Jurkat, Clone E6-1 (cell line): ENCODE data around the gene CRYBB2.
"Not testable (repeated sequence)": the region's sequence is repeated elsewhere in the genome, so short reads cannot be mapped to it uniquely, and the experiment has no call there.

Source experiments
- DNase-seq: peaks from one replicate; pipeline ENCODE4 v3.0.0-alpha.2; 2011; ENCODE audit warnings: low read depth, low spot score
- H3K4me3 ChIP-seq: 2 replicates; pipeline ENCODE4 v1.5.1; 2011; ENCODE audit warnings: mild to moderate bottlenecking, low read length, control low read depth, moderate library complexity

CRYBB2 gene

GRCh38 chr22:25196326-25196725 is 23.1 kb upstream of the CRYBB2 start:
- H3K4me3 ChIP-seq: no peak overlapping the region
- DNase-seq: no peak

DNA sequence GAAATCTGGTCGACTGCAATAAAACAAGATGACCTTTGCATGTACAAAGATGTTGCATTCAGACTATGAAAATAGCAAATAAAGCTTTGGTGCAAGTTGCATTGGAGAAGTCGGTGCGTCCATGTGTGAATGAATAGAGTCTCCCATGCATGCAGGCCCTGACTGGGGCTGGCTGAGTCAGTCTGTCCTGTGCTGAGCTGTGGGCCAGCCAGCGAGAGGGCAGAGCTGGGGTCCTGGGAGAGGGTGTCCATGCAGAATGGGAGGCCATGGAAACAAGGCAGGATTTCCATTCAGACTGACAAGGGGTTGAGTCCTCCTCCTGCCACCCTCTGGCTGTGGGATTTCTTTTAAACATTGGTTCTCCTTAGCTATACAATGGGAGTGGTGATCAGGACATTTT is 22.1 kb upstream of the CRYBB2 start:
- no peak for DNase-seq
- no peak overlapping the region for H3K4me3 ChIP-seq

DNA sequence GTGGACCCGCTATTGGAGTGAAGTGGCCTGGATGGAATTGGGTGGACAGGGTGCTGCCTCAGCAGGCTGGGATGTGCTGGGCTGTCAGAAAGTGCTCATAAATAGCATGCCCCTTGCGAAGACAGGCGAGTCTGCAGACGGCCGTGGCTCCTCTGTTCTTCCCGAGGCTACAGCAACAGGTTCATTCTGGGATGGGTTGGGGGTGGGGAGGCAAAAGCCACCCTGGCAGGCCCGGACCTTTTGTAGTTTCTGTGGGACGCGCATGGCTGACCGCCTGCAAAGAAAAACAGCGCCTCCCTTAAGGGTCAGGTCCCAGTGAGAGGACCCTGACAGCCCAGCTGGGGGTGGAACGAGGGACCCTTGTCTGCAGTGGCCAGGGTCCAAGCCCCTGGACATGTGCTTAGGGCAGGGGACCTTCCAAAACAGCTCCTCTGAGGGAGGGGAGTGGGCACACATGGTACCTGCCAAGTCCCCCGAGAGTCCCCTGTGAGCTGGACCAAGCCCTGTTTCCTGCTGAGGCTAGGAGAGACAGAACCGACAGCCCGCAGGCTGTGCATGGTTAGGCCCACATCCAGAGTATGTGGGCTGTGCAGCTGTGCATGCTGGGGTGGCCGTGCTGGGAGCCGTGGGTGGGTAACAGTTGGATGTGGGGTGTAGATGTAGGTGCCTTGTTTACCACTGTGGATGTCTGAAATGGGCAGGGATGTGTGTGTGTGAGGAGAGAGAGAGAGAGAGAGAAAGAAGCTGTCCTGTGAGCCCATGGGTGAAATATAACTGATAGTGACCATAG is 19.5 kb upstream of the CRYBB2 start, which contains the start of gene CRYBB3:
Gene CRYBB3, plus strand, starts transcription at position 128 of the 790 bp plus-strand sequence. CDS start 1,539 bp downstream, outside the sequence.
- DNase-seq: no peak

DNA sequence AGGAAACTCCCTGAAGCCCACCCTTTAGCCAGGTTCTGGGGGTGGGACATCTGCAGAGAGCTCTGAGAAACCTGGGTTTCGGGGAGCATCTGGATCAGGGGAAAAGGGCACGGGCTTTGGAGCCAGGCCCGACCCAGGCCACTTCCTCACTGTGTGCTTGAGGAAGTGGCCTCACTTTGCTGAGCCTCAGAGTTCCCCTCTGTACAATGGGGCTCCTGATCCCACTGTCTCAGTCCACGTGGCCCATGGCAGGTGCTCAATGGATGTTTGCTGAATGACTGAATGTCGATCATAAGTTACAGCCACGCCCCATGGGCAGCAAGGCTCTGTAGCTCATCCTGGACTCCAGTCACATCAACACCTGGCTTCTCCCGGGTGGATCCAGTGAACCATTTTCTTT is 18.5 kb upstream of the CRYBB2 start:
- no peak for DNase-seq
- H3K4me3 ChIP-seq: no peak overlapping the region

More for the DNA sequence above, 19.5 kb upstream of the CRYBB2 start, which contains the start of gene CRYBB3:
- no peak within 1 kb of the TSS for H3K4me3 ChIP-seq

DNA sequence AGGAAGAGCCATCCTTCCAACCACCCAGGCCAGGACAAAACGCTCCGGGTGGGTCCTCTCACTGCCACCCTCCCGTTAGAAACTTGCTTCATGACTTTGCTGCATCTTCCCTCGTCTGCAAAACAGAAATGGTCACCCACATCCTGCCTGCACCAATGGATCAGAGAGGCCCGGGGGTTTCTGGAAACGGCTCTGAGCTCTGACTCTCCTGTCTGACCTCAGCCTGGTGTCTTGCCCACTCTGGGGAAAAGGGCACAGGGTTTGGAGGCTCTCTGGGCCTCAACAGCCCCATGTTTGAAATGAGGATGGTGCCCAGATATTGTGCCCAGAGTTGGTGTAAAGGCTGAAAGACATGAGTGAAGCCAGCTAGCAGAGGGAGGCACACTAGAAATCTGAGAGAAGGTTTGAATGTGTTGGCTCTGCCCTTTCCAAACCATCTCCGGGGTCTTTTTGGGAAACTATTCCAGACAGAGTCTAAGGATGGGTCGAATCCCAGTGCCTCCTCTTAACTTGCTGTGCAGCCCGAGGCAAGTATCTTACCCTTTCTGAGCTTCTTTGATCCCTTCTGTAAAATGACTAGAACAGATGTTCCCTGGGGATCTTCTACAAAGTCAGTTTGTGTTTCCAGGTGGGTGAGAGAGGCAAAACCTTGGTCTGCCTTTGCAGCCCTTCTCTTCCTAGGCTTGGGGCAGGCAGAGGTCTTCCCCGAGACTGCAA is 17.7 kb upstream of the CRYBB2 start:
- no peak overlapping the region for H3K4me3 ChIP-seq
- peak; percentile 10 for DNase-seq

DNA sequence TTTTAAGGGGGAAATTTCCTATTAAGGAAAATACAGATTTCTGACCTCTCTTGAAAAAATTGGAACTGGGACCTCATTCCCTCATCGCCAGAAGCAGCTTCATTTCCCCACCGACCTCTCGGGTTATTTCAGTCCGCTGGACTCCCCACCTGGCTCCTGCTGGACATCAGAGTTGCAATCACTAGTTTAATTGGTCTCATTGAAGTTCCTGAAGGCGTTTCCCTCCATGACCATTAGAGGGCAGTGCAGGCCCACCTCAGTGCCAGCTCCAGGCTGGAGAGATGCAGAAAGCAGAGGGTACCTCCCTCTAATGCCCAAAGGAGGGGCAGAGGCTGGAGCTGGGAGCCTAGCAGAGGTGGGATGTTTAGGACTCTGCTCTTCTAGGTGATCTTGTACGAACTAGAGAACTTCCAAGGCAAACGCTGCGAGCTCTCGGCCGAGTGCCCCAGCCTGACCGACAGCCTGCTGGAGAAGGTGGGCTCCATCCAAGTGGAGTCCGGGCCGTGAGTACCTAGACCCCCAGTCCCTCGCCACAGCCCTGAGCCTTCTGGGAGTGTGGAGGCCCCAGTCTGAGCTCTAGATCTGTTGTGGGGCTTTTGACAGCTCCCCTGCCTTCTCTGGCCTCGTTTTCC is 17.0 kb upstream of the CRYBB2 start:
- peak; percentile 29 for DNase-seq
- no peak overlapping the region for H3K4me3 ChIP-seq

DNA sequence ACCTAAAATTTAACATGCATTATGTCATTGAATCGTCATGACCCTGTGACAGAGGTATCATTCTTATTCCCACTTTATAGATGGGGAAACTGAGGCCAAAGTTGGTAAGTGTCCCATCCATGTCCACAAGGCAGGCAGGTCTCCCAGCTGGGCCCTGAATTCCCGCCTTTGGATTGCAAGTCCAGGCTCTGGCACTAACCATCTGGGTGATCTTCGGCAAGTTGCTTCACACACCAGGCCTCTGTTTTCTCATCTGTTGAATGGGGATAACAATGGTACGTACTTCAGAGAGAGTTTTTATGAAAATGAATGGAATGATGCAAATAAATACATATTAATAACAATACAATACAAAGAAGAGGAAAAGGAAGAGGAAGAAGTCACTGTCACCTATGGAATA is 16.4 kb upstream of the CRYBB2 start:
- H3K4me3 ChIP-seq: no peak overlapping the region
- DNase-seq: no peak

- H3K4me3 ChIP-seq, DNase-seq: not testable (repeated sequence)
These were observed 14.9 kb upstream of the CRYBB2 start for GRCh38 chr22:25204547-25204946.

DNA sequence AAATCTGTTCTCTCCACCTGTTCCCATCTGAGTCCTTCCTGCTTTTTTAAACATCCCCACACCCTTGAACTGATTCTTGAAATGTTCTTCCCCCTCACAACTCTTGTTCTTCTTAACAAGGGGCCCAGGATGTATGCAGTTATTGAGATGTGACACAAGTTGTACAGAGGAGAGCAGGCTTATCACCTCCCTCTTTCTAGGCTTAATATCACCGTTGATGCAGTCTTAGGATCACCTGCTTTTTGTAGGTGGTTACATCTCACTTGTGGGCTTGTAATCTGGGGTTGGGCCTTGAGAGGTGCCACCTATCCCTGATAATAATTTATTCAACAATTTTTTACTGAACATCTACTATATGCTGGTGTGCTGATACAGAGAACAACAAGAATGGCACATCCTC is 13.6 kb upstream of the CRYBB2 start:
- H3K4me3 ChIP-seq: no peak overlapping the region
- DNase-seq: no peak

- no peak overlapping the region for H3K4me3 ChIP-seq
- DNase-seq: no peak
These were observed 12.4 kb upstream of the CRYBB2 start for GRCh38 chr22:25206998-25207397.

DNA sequence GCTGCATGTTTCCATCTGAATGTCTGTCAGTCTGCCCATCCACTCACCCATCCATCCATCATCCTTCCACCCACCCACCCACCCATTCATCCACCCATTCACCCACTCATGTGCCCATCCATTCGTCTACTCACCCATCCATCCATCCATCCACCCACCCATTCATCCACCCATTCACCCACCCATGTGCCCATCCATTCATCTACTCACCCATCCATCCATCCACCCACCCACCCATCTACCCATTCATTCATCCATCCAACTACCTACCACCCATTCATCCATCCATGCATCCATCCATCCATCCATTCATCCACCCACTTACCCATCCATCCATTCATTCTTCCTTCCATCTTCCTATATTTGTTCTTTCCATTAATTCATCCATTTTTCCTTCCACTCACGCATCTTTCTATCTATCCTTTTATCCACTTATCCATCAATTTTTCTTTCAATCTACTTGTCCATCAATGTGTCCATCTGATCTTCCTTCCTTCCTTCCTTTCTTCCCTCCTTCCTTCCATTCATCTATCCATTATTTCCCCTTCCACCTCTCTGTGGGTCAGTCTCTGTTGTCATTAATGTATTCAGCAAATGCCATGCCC is 11.8 kb upstream of the CRYBB2 start:
- H3K4me3 ChIP-seq: no peak overlapping the region
- no peak for DNase-seq

DNA sequence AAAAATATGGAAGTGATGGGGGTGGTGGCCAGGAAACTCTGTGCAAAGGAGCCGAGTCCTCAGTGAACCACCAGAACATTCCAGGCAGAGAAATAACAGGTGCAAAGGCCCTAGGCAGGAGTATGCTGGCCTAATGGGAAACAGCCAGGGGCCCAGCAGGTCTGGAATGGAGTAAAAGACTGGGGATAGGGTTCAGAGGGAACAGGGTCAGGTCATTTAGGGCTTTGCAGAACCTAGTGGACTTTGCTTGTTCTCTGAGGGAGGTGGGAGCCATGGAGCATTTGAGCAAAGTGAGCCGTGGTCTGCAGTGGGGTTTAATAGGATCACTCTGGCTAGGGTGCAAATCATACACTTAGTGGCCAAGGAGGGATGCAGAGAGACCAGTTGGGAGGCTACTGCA is 11.1 kb upstream of the CRYBB2 start:
- H3K4me3 ChIP-seq: no peak overlapping the region
- DNase-seq: no peak

- DNase-seq: no peak
- no peak overlapping the region for H3K4me3 ChIP-seq
These were observed 10.5 kb upstream of the CRYBB2 start for GRCh38 chr22:25208743-25209505.

DNA sequence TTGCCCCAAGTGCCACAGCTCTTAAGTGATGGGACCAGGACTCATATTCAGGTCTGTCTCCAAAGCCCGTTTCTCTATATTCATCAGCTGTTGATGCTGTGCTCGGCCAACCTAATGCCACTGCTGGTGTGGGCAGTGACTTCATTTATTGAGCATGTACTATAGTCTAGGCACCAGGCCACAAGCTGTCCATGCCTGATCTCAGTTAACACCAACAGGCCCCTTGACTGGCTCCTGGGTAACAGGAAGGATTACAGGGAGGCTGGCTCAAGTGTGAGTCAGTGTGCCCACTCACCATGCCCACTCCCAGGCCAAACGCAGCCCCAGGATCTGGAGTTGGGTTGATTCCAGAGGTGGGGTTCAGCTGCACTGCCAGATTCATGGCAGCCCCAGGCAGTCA is 8.6 kb upstream of the CRYBB2 start:
- no peak for DNase-seq
- H3K4me3 ChIP-seq: no peak overlapping the region

DNA sequence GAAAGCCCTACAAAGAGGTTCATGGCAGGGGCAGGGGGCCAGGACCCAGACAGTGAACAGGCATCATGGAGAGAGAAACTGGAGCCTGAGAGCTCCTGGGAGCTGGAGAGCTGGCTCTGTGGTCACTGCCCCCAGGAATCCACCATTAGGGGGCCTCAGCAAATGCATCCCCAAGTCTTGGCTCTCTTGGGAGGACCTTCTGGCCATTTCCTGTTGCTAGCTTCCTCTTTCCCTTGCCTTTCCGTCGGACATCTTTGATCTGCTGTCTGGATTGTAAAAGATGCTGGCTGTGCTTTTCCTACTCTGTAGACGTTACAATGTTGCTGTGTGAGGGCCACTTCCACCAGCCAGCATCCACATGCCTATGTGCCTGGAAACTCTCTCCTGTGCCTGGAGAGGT is 7.1 kb upstream of the CRYBB2 start:
- no peak for DNase-seq
- no peak overlapping the region for H3K4me3 ChIP-seq

- no peak overlapping the region for H3K4me3 ChIP-seq
- DNase-seq: no peak
These were observed 6.2 kb upstream of the CRYBB2 start for GRCh38 chr22:25213221-25213620.

DNA sequence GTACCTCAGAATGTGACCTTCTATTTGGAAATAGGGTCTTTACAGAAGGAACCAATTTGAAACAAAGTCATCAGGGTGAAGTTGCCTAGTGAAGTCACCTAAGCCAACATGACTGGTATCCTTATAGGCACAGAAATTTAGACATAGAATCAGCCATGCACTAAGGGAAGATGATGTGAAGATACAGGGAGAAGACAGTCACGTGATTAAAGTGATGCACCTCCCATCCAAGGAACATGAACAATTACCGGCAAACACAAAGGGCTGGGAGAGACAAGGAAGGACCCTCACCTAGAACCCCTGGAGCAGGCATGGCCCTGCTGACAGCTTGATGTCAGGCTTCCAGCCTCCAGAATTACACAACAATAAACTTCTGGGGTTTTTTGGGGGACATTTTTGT is 3.2 kb upstream of the CRYBB2 start:
- no peak for DNase-seq

GRCh38 chr22:25219948-25220442 is 556 bp downstream of the CRYBB2 start:
- H3K4me3 ChIP-seq: no peak overlapping the region
- DNase-seq: no peak

More for the DNA sequence above, 3.2 kb upstream of the CRYBB2 start:
- no peak overlapping the region for H3K4me3 ChIP-seq

DNA sequence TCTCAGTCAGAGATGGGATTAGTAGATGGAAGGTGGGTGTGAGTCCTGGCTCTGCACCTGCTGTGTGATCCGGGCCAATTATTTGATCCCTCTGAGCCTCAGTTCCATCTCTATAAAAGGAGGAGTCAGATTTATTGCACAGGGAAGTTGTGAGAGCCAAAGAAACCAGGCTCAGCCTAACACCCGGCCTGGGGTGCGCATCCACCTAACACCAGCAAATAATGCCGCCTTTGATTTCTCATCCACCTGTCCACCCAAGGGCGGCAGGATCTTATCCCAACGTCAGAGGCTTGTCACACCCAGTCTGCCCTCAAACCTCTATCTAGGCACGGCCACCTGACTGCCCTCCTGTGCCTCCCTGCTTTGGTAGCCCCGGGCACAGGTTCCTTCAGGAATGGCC is 2.4 kb downstream of the CRYBB2 start:
- no peak for DNase-seq

More for the DNA sequence above, 2.4 kb downstream of the CRYBB2 start:
- H3K4me3 ChIP-seq: no peak overlapping the region
